ENCODE results near the gene BST1. TPM values are rescaled to one million over a fixed set of nuclear protein-coding genes. Genes with fewer than 3 reads are reported as not detected.
"Not testable (repeated sequence)": the region's sequence is repeated elsewhere in the genome, so short reads cannot be mapped to it uniquely, and the experiment has no call there.

BST1 gene
- total RNA-seq, 1 experiment from 2014 or later: 3.3 TPM

GRCh38 chr4:15749001-15749400, 46.1 kb downstream of the BST1 start:
- no peak for DNase-seq
- Histone ChIP-seq H3K9me3 (no peaks in the 10 kb centered on the region), H3K27me3 (no peaks in the 10 kb centered on the region), H3K36me3 (no peaks in the 10 kb centered on the region), H3K4me3 (no peak overlapping the region)

GRCh38 chr4:15751153-15751552, 48.3 kb downstream of the BST1 start:
- Histone ChIP-seq H3K36me3 (no peaks in the 10 kb centered on the region), H3K4me3 (no peak overlapping the region), H3K9me3 (no peaks in the 10 kb centered on the region), H3K27me3 (no peaks in the 10 kb centered on the region)
- DNase-seq: no peak

- no peak for DNase-seq
- Histone ChIP-seq H3K27me3 (no peaks in the 10 kb centered on the region), H3K36me3 (no peaks in the 10 kb centered on the region), H3K9me3 (no peaks in the 10 kb centered on the region), H3K4me3 (no peak overlapping the region)
Observed at GRCh38 chr4:15753081-15753480, 50.2 kb downstream of the BST1 start.

- Histone ChIP-seq H3K36me3 (no peaks in the 10 kb centered on the region), H3K9me3 (no peaks in the 10 kb centered on the region), H3K4me3 (no peak overlapping the region), H3K27me3 (no peaks in the 10 kb centered on the region)
- DNase-seq: peak; percentile 59
Observed at GRCh38 chr4:15753786-15754185, 50.9 kb downstream of the BST1 start.

GRCh38 chr4:15754323-15754722, 51.5 kb downstream of the BST1 start:
- Histone ChIP-seq H3K27me3 (no peaks in the 10 kb centered on the region), H3K4me3 (no peak overlapping the region), H3K36me3 (no peaks in the 10 kb centered on the region), H3K9me3 (no peaks in the 10 kb centered on the region)
- DNase-seq: peak; percentile 8

GRCh38 chr4:15755321-15756155, 52.7 kb downstream of the BST1 start:
- no peaks in the 10 kb centered on the region for H3K36me3 ChIP-seq
- no peaks in the 10 kb centered on the region for H3K27me3 ChIP-seq
- peak; percentile 74 for DNase-seq
- no peak overlapping the region for H3K4me3 ChIP-seq
- no peaks in the 10 kb centered on the region for H3K9me3 ChIP-seq

GRCh38 chr4:15756361-15756861, 53.5 kb downstream of the BST1 start:
- H3K4me3 ChIP-seq: no peak overlapping the region
- H3K27me3 ChIP-seq: no peaks in the 10 kb centered on the region
- H3K9me3 ChIP-seq: no peaks in the 10 kb centered on the region
- no peaks in the 10 kb centered on the region for H3K36me3 ChIP-seq
- peak; percentile 43 for DNase-seq

GRCh38 chr4:15757054-15757453, 54.2 kb downstream of the BST1 start:
- H3K4me3 ChIP-seq: no peak overlapping the region
- DNase-seq: no peak
- no peaks in the 10 kb centered on the region for H3K27me3 ChIP-seq
- H3K36me3 ChIP-seq: no peaks in the 10 kb centered on the region
- H3K9me3 ChIP-seq: no peaks in the 10 kb centered on the region

- no peak for DNase-seq
- no peaks in the 10 kb centered on the region for H3K9me3 ChIP-seq
- H3K36me3 ChIP-seq: no peaks in the 10 kb centered on the region
Observed at GRCh38 chr4:15758294-15758693, 55.4 kb downstream of the BST1 start.

GRCh38 chr4:15762460-15762859, 59.6 kb downstream of the BST1 start:
- DNase-seq: not testable (repeated sequence)

More at GRCh38 chr4:15758294-15758693, 55.4 kb downstream of the BST1 start:
- Histone ChIP-seq H3K4me3 (no peak overlapping the region), H3K27me3 (no peaks in the 10 kb centered on the region)

GRCh38 chr4:15765391-15765790, 62.5 kb downstream of the BST1 start:
- no peak for DNase-seq
- no peak overlapping the region for H3K4me3 ChIP-seq
- H3K36me3 ChIP-seq: no peaks in the 10 kb centered on the region
- no peaks in the 10 kb centered on the region for H3K9me3 ChIP-seq
- no peaks in the 10 kb centered on the region for H3K27me3 ChIP-seq

More at GRCh38 chr4:15762460-15762859, 59.6 kb downstream of the BST1 start:
- not testable (repeated sequence) for H3K4me3 ChIP-seq, H3K36me3 ChIP-seq, H3K9me3 ChIP-seq, H3K27me3 ChIP-seq

- H3K27me3 ChIP-seq: no peaks in the 10 kb centered on the region
- no peak for DNase-seq
- H3K9me3 ChIP-seq: no peaks in the 10 kb centered on the region
- no peak overlapping the region for H3K4me3 ChIP-seq
- no peaks in the 10 kb centered on the region for H3K36me3 ChIP-seq
Observed at GRCh38 chr4:15765910-15766697, 63.2 kb downstream of the BST1 start.

- H3K4me3 ChIP-seq: no peak overlapping the region
- no peaks in the 10 kb centered on the region for H3K36me3 ChIP-seq
- no peak for DNase-seq
- H3K9me3 ChIP-seq: no peaks in the 10 kb centered on the region
- no peaks in the 10 kb centered on the region for H3K27me3 ChIP-seq
Observed at GRCh38 chr4:15766821-15767220, 64.0 kb downstream of the BST1 start.

- Histone ChIP-seq H3K9me3 (no peaks in the 10 kb centered on the region), H3K36me3 (no peaks in the 10 kb centered on the region), H3K27me3 (no peaks in the 10 kb centered on the region), H3K4me3 (no peak overlapping the region)
- no peak for DNase-seq
Observed at GRCh38 chr4:15769202-15769601, 66.3 kb downstream of the BST1 start.

- no peak for DNase-seq
- no peaks in the 10 kb centered on the region for H3K27me3 ChIP-seq
- H3K4me3 ChIP-seq: no peak overlapping the region
Observed at GRCh38 chr4:15771216-15772058, 68.6 kb downstream of the BST1 start.

GRCh38 chr4:15774020-15774420, 71.2 kb downstream of the BST1 start:
- no peak for DNase-seq
- Histone ChIP-seq H3K36me3 (no peaks in the 10 kb centered on the region), H3K27me3 (no peaks in the 10 kb centered on the region)

More at GRCh38 chr4:15771216-15772058, 68.6 kb downstream of the BST1 start:
- Histone ChIP-seq H3K9me3 (no peaks in the 10 kb centered on the region), H3K36me3 (no peaks in the 10 kb centered on the region)

More at GRCh38 chr4:15774020-15774420, 71.2 kb downstream of the BST1 start:
- Histone ChIP-seq H3K4me3 (no peak overlapping the region), H3K9me3 (no peaks in the 10 kb centered on the region)
